Karpas-422 (cell line): ENCODE results near the gene PACC1. TPM values are rescaled to one million over a fixed set of nuclear protein-coding genes. Genes with fewer than 3 reads are reported as not detected.
A peak's percentile ranks its signal among the peaks of the same experiment; 100 is the strongest.

Experiments used
- DNase-seq: peaks from one replicate; pipeline ENCODE4 v3.0.0-alpha.2; 2015
- H2AFZ ChIP-seq: fragments of 200-600 bp; sonication (generic); 2 replicates; pipeline ENCODE4 v1.6.1; 2014; ENCODE audit warnings: antibody characterized with exemption, low read length, mixed read lengths
- H3K27ac ChIP-seq: fragments of 200-600 bp; sonication (generic); 2 replicates; pipeline ENCODE4 v1.5.1; 2014; ENCODE audit warnings: mild to moderate bottlenecking, low read length, moderate library complexity
- H3K27me3 ChIP-seq: fragments of 200-600 bp; sonication (generic); 2 replicates; pipeline ENCODE4 v1.6.1; 2014; ENCODE audit warnings: low read length, mixed read lengths
- H3K36me3 ChIP-seq: fragments of 200-600 bp; sonication (generic); 2 replicates; pipeline ENCODE4 v1.6.1; 2014; ENCODE audit warnings: low read length, mixed read lengths; ENCODE audit not compliant: insufficient read depth
- H3K4me1 ChIP-seq: fragments of 200-600 bp; sonication (generic); 2 replicates; pipeline ENCODE4 v1.6.1; 2014; ENCODE audit warnings: mild to moderate bottlenecking, low read length, mixed read lengths
- H3K4me2 ChIP-seq: fragments of 200-600 bp; sonication (generic); 2 replicates; pipeline ENCODE4 v1.6.1; 2014; ENCODE audit warnings: low read length, low read depth, mild to moderate bottlenecking; ENCODE audit not compliant: poor library complexity, severe bottlenecking
- H3K4me3 ChIP-seq: fragments of 200-600 bp; sonication (generic); 2 replicates; pipeline ENCODE4 v1.5.1; 2014; ENCODE audit warnings: mild to moderate bottlenecking, antibody characterized with exemption, low read length, mixed read lengths
- H3K79me2 ChIP-seq: fragments of 200-600 bp; sonication (generic); 2 replicates; pipeline ENCODE4 v1.6.1; 2014; ENCODE audit warnings: mild to moderate bottlenecking, low read length, mixed read lengths
- H3K9ac ChIP-seq: fragments of 200-600 bp; sonication (generic); 2 replicates; pipeline ENCODE4 v1.6.0; 2014; ENCODE audit warnings: low read length
- H3K9me2 ChIP-seq: fragments of 200-600 bp; sonication (generic), shearing (Covaris generic); replicated peaks from 2 replicates; pipeline ENCODE4 v1.6.0; 2014; ENCODE audit warnings: mild to moderate bottlenecking, low read length, moderate library complexity; ENCODE audit not compliant: insufficient read depth
- H3K9me3 ChIP-seq: fragments of 300-700, 200-600 bp; sonication (generic); 2 replicates; pipeline ENCODE4 v1.6.1; 2014; ENCODE audit warnings: low read length, mixed read lengths
- H4K20me1 ChIP-seq: fragments of 200-600 bp; sonication (generic); 2 replicates; pipeline ENCODE4 v1.6.1; 2014; ENCODE audit warnings: mild to moderate bottlenecking, antibody characterized with exemption, low read length, low read depth; ENCODE audit not compliant: insufficient read depth
- total RNA-seq: library from RNA; depleted of rRNA; stranded (reverse); fragments of >200 nt; shearing (Covaris generic); gene quantifications from 2 replicates; pipeline ENCODE4 v1.2.3, GENCODE V29; 2014; ENCODE audit warnings: low replicate concordance; rRNA removed

PACC1 gene
- 8.5 and 17.9 TPM in 2 replicates for total RNA-seq

GRCh38 chr1:212414328-212415106, at the start of gene PACC1:
Gene PACC1 (minus strand): TSS chr1:212414886. CDS start chr1:212414757, 129 bp downstream.
- H4K20me1 ChIP-seq, result no peaks in the 10 kb centered on the region; the same call in 1 of the 2 replicates
- peaks cover 40% of the 10 kb centered on the region for H3K4me1 ChIP-seq
- peak within 1 kb of the TSS; percentile 77 for H3K4me3 ChIP-seq

GRCh38 chr1:212463565-212464285, 49.0 kb upstream of the PACC1 start:
- Histone ChIP-seq H3K27me3 (no peaks in the 10 kb centered on the region), H4K20me1 (no peaks in the 10 kb centered on the region), H2AFZ (no peak overlapping the region), H3K4me2 (no peak overlapping the region), H3K36me3 (no peaks in the 10 kb centered on the region), H3K9me2 (no peaks in the 10 kb centered on the region), H3K9me3 (no peaks in the 10 kb centered on the region), H3K9ac (no peak overlapping the region), H3K4me3 (no peak overlapping the region), H3K4me1 (peaks cover 22% of the 10 kb centered on the region), H3K79me2 (no peaks in the 10 kb centered on the region), H3K27ac (no peak overlapping the region)
- DNase-seq, result no peak

More at GRCh38 chr1:212414328-212415106, at the start of gene PACC1:
- peak within 1 kb of the TSS; percentile 75 for H3K27ac ChIP-seq
- peak within 1 kb of the TSS; percentile 80 for H3K4me2 ChIP-seq
- H3K79me2 ChIP-seq, result peaks cover 36% of the 10 kb centered on the region
- H3K9me2 ChIP-seq, result no peaks in the 10 kb centered on the region
- peak within 1 kb of the TSS; percentile 78 for H3K9ac ChIP-seq
- H3K36me3 ChIP-seq, result peaks cover 21% of the 10 kb centered on the region
- H2AFZ ChIP-seq, result peak within 1 kb of the TSS; percentile 76
- H3K27me3 ChIP-seq, result no peaks in the 10 kb centered on the region
- no peaks in the 10 kb centered on the region for H3K9me3 ChIP-seq
- DNase-seq, result peak; percentile 98

GRCh38 chr1:212461916-212462660, 47.4 kb upstream of the PACC1 start:
- Histone ChIP-seq H3K79me2 (no peaks in the 10 kb centered on the region), H3K4me2 (no peak overlapping the region), H3K4me3 (no peak overlapping the region), H3K9ac (no peak overlapping the region), H3K4me1 (peaks cover 11% of the 10 kb centered on the region), H3K27me3 (no peaks in the 10 kb centered on the region), H2AFZ (no peak overlapping the region), H3K36me3 (no peaks in the 10 kb centered on the region), H3K9me3 (no peaks in the 10 kb centered on the region), H4K20me1 (no peaks in the 10 kb centered on the region), H3K27ac (no peak overlapping the region), H3K9me2 (no peaks in the 10 kb centered on the region)
- DNase-seq, result no peak

- Histone ChIP-seq H3K9me3 (no peaks in the 10 kb centered on the region), H3K9me2 (no peaks in the 10 kb centered on the region)
These were observed 45.7 kb upstream of the PACC1 start for GRCh38 chr1:212460376-212460775.

GRCh38 chr1:212459656-212460055, 45.0 kb upstream of the PACC1 start:
- Histone ChIP-seq H3K9me2 (no peaks in the 10 kb centered on the region), H3K4me1 (peaks cover 13% of the 10 kb centered on the region), H2AFZ (no peak overlapping the region), H3K9ac (no peak overlapping the region), H4K20me1 (peaks cover 5% of the 10 kb centered on the region; the same call in 1 of the 2 replicates), H3K9me3 (no peaks in the 10 kb centered on the region), H3K36me3 (no peaks in the 10 kb centered on the region), H3K27me3 (no peaks in the 10 kb centered on the region), H3K79me2 (no peaks in the 10 kb centered on the region), H3K27ac (no peak overlapping the region), H3K4me2 (no peak overlapping the region), H3K4me3 (no peak overlapping the region)
- DNase-seq, result no peak

More at GRCh38 chr1:212460376-212460775, 45.7 kb upstream of the PACC1 start:
- Histone ChIP-seq H2AFZ (0 out of 2 replicates have a peak overlapping the region, but pooled peaks have one; percentile 30), H3K4me3 (no peak overlapping the region), H3K79me2 (no peaks in the 10 kb centered on the region), H3K27me3 (no peaks in the 10 kb centered on the region), H3K36me3 (no peaks in the 10 kb centered on the region), H3K4me2 (no peak overlapping the region), H4K20me1 (peaks cover 5% of the 10 kb centered on the region; the same call in 1 of the 2 replicates), H3K27ac (no peak overlapping the region), H3K9ac (no peak overlapping the region), H3K4me1 (peaks cover 12% of the 10 kb centered on the region)
- no peak for DNase-seq

GRCh38 chr1:212458817-212459216, 44.1 kb upstream of the PACC1 start:
- Histone ChIP-seq H4K20me1 (peaks cover 5% of the 10 kb centered on the region; the same call in 1 of the 2 replicates), H3K4me2 (no peak overlapping the region), H3K36me3 (no peaks in the 10 kb centered on the region), H2AFZ (no peak overlapping the region), H3K9ac (no peak overlapping the region), H3K4me3 (no peak overlapping the region), H3K9me2 (no peaks in the 10 kb centered on the region), H3K27ac (no peak overlapping the region), H3K4me1 (peaks cover 13% of the 10 kb centered on the region), H3K27me3 (no peaks in the 10 kb centered on the region), H3K79me2 (no peaks in the 10 kb centered on the region), H3K9me3 (no peaks in the 10 kb centered on the region)
- DNase-seq, result peak; percentile 66

- Histone ChIP-seq H4K20me1 (peaks cover 5% of the 10 kb centered on the region; the same call in 1 of the 2 replicates), H3K36me3 (no peaks in the 10 kb centered on the region), H3K9me3 (no peaks in the 10 kb centered on the region), H3K27ac (no peak overlapping the region), H3K9ac (no peak overlapping the region), H3K79me2 (no peaks in the 10 kb centered on the region), H2AFZ (no peak overlapping the region), H3K4me2 (peak overlapping the region; percentile 29), H3K9me2 (no peaks in the 10 kb centered on the region), H3K4me1 (peaks cover 13% of the 10 kb centered on the region), H3K4me3 (no peak overlapping the region), H3K27me3 (no peaks in the 10 kb centered on the region)
- DNase-seq, result peak; percentile 93
These were observed 43.2 kb upstream of the PACC1 start for GRCh38 chr1:212457740-212458338.
